HG03045 (cell line): Measurements from ENCODE around the gene SH2B2.
A peak's percentile ranks its signal among the peaks of the same experiment; 100 is the strongest.
"Not testable (repeated sequence)": the region's sequence is repeated elsewhere in the genome, so short reads cannot be mapped to it uniquely, and the experiment has no call there.

Source experiments
- ATAC-seq: cut with Tn5 transposase; IDR thresholded peaks from one replicate; pipeline ENCODE4 v1.9.1; 2021; ENCODE audit warnings: mild to moderate bottlenecking, moderate library complexity; ENCODE audit not compliant: unreplicated experiment

The SH2B2 gene

GRCh38 chr7:102284891-102285539 lies 1.7 kb upstream of the SH2B2 start:
- no peak for ATAC-seq

DNA sequence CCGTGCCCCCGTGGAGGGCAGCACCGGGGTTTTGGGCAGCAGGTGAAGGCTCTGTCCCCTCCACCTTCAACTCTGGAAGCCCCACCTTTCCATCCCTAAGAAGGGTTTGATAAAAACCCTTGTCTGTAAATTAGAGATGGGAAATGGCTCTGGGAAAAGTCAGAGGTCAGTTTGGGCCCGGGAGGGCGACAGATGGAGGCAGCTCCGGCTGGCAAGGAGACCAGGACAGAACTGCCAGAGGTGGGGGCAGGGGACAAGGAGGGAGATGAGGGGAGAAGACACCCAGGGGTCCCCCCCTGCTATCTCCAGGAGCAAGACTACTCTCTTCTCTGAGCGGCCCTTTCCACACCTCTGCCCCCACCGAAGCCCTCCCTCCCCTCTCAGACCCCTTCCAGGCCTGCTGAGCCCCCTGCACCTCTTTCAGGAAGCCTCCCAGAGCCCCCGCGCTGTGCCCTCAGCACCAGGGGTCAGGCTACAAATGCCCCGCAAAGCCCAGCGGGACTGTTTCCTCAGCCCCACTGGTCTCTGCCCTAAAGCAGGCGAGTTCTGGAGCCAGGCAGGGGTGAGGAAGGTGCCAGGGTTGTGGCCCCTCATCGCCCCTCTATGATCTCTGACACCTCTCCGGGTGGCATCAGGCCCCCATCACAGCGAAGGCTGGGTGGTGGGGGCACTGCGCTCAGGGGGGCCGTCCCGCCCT lies 980 bp upstream of the SH2B2 start:
- ATAC-seq, result no peak

GRCh38 chr7:102287111-102287980 lies 678 bp downstream of the SH2B2 start:
- ATAC-seq, result peak; percentile 27

- no peak for ATAC-seq
Measured at GRCh38 chr7:102287981-102288278, 1.3 kb downstream of the SH2B2 start.

DNA sequence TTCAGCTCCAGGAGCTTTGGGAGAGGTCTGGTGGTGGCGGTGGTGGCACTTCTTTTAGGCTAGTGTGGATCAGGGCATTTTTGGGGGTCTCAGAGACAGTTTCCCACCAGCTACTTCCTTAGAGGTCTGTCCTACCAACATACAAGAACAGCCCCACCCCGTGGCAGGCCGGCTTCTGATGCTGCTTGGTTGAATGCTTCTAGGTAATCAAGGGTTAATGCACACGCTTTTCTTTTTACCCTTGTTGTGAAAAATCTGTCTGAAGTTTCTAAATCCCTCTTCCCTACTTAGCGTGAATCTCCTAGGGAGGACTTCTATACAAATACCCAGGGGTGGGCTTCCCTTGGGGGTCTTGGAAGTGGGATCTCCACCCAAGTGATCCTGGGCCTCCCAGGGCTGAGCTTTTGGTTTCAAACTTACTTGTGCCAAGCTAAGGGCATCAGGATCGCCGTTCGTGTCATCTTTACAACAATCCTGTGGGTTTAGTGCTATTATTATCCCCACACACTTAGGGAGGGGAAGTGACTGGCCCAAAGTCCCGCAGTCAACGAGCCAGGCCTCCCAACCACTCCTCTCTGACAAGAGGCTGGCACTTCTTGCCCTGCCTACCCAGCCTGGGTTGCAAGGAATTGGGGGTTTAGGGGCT lies 1.7 kb downstream of the SH2B2 start:
- no peak for ATAC-seq

GRCh38 chr7:102289057-102289456 lies 2.4 kb downstream of the SH2B2 start:
- ATAC-seq, result no peak

- peak; percentile 42 for ATAC-seq
Measured at GRCh38 chr7:102291056-102291915, 4.6 kb downstream of the SH2B2 start.

DNA sequence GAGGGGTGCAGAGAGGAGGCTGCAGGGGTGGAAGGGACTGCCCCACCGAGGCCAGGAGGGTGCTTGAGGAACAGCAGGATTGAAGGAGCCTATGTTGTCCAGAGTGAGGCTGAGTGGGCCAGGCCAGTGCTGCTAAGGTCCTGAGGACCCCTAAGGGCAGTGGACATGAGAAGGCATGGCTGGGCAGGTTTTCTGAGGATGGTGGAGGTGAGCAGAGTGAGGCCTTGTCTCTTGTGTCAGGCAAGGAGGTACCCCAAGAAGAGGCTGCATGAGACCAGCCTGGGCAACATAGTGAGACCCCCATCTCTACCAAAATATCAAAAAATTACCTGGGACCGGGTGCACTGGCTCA lies 5.2 kb downstream of the SH2B2 start:
- ATAC-seq, result no peak

DNA sequence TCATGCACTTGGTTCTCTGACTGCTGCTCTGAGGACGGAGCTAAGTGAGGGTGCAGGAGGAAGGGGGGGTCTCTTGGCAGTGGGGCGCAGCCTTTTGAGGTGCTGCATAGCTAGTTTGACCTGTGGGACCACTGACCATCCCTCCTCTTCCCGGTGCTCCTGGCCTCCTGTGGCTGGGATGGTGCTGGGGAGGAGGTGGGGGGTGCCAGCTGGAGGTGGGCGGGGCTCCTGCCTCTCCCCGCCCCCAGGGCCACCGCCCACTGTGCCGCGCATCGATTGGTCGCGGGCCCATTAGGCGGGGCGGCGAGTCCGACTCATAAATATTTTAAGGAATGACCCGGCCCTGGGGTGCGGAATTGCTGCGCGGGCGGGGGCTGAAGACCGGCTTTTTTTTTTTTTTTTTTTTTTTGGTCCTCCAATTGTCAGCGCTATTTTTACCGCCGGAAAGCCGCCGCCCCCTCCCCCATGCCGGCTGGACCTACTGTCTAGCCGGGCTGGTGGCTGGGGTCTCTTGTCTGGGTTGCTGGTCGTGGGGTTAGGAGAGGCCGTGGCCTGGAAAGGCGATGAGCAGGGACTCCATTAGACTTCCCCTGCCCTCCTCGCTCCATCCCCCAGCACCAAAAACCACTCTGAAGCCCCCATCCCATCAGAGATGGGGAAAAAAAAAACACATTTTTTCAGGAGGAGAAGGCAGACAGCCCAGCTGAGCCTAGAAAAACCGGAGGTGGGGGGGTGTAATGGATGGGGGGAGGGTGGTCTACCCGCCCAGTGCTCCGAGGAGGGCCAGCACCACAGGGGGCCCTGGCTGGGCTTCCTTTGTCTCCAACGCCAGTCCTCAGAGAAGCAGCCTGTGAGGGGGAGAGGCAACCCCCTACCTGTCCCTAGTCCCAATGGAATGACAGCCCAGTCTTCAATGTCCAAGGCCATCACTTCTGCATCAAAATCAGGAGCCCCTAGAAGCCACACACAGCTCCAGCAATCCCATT lies 6.4 kb downstream of the SH2B2 start:
- ATAC-seq, result no peak

DNA sequence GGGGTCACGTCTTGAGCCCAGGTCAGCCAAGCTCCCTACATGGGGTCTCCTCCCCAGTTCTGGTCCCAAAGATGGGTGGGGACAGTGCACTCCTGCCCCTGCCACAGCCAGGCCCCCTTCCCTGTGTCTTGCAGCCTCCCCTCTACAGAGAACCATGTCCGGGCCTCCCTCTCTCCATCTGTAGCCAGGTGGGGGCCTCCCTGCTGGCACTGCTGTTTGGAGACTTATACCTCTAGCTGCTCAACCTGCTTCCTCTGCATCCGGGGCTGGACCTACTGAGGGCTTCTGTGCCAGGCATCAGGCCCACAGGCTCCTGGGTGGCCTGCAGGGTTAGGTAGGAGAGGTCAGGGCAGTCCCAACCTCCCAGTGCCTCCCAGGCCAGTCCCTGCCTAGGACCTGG lies 7.9 kb downstream of the SH2B2 start:
- no peak for ATAC-seq

DNA sequence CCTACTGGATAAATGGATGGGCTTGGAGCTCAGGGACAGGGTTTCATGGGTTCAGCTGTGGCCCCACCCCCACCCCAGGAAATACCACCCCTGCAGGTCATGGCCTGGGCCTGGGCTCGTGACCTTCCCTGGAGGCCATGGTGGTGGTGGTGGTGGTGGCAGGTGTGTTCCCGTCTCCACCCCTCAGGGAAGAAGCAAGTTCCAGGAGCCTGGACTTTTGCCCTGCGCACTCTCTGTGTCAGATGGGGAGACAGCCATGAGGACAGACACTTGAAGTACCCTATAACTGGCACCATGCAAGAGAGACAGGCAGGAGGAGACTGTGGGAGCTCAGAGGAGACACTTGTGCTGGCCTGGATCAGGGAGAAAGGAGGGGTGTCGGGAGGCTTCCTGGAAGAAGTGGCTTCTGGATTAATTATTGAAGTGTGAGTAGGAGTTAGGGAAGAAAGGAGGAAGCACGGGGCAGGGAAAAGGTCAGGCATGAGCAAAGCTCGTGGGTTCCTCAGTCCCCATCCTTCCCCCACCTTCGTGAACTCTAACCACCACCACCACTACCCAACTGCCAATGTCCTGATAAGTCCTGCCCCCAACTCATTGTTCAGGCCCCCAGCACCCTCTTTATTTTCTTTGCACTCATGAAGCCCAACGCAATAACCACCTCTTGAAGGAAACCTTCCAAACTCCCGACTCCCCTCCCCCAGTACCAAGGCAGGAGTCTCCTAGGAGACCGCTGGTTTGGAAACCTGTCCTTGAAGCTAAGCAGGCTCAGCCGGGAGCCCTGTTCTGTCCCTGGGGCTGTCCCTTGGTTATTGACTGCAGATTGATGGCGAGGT lies 8.9 kb downstream of the SH2B2 start:
- no peak for ATAC-seq

GRCh38 chr7:102296179-102296438 lies 9.4 kb downstream of the SH2B2 start:
- ATAC-seq, result no peak

GRCh38 chr7:102296514-102296913 lies 9.8 kb downstream of the SH2B2 start:
- no peak for ATAC-seq

DNA sequence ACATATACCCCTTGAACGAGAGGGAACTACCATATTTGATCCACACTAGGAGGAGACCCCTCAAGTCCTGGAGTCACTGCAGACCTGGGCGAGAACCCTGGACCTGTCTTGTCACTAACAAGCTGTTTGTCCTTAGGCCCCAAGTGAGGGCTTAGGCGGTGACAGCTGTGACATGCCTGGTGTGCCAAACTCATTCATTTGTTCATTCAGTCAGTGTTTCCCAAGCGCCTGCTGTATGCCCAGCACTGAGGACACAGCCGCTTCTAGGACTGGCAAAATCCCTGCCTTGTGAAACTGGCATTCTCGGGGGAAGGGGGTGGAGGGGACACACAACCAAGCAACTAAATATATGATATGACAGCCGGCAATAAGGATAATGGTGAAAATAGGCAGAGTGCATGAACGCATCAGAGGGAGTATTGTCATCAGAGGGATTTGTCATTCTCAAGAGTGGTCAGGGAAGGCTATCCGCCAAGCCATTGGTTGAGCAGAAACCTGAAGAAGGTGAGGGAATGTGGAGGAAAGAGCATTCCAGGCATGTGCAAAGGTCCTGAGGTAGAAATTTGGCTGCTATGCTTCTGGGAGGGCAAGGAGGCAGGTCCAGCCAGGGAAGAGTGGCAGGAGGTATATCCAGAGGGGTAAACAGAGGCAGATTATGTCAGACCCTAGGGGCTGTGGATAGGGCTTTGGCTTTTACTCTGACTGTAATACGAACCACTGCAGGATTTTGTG lies 11.0 kb downstream of the SH2B2 start:
- ATAC-seq, result no peak

GRCh38 chr7:102300643-102301221 lies 14.1 kb downstream of the SH2B2 start:
- no peak for ATAC-seq

GRCh38 chr7:102301367-102301766 lies 14.7 kb downstream of the SH2B2 start:
- not testable (repeated sequence) for ATAC-seq

- ATAC-seq, result no peak
Measured at GRCh38 chr7:102302025-102302424, 15.4 kb downstream of the SH2B2 start.
